Endothelial cell (in vitro differentiated cells): ENCODE measurements around the gene ZSWIM6. TPM values are rescaled to one million over a fixed set of nuclear protein-coding genes. Genes with fewer than 3 reads are reported as not detected.
A peak's percentile ranks its signal among the peaks of the same experiment; 100 is the strongest.

Experiments used
- DNase-seq: peaks from one replicate; pipeline ENCODE4 v3.0.0; 2021; ENCODE audit warnings: low spot score
- H3K27ac Mint-ChIP-seq: one replicate; pipeline ENCODE4 v1.8.0; 2021; ENCODE audit warnings: mixed read lengths, inconsistent platforms; ENCODE audit not compliant: unreplicated experiment
- H3K27me3 Mint-ChIP-seq: one replicate; pipeline ENCODE4 v1.8.0; 2021; ENCODE audit warnings: mild to moderate bottlenecking, moderate library complexity, mixed read lengths, inconsistent platforms; ENCODE audit not compliant: unreplicated experiment
- H3K36me3 Mint-ChIP-seq: one replicate; pipeline ENCODE4 v1.8.0; 2021; ENCODE audit warnings: mild to moderate bottlenecking, low read depth, mixed read lengths, inconsistent platforms; ENCODE audit not compliant: unreplicated experiment
- H3K4me1 Mint-ChIP-seq: one replicate; pipeline ENCODE4 v1.8.0; 2021; ENCODE audit warnings: mild to moderate bottlenecking, mixed read lengths, inconsistent platforms; ENCODE audit not compliant: unreplicated experiment
- H3K4me3 Mint-ChIP-seq: one replicate; pipeline ENCODE4 v1.8.0; 2021; ENCODE audit warnings: mild to moderate bottlenecking, mixed read lengths, inconsistent platforms; ENCODE audit not compliant: unreplicated experiment
- H3K9me3 Mint-ChIP-seq: one replicate; pipeline ENCODE4 v1.8.0; 2021; ENCODE audit warnings: mixed read lengths, inconsistent platforms; ENCODE audit not compliant: unreplicated experiment
- CTCF ChIP-seq: fragments of 200-600 bp; sonication (generic); IDR thresholded peaks from one replicate; pipeline ENCODE4 v1.5.0; 2021; ENCODE audit warnings: antibody characterized with exemption; ENCODE audit not compliant: unreplicated experiment
- total RNA-seq: library from RNA; stranded (reverse); fragmentation: NEBNext Ultra II Directional; extraction: Animal tissue kit (Norgen Biotek cat#: 25700); gene quantifications from one replicate; pipeline ENCODE4 v1.2.1, GENCODE V29; 2021; ENCODE audit not compliant: unreplicated experiment

ZSWIM6 gene
- total RNA-seq, 1 donor from 2014 or later = 77.0 TPM

DNA sequence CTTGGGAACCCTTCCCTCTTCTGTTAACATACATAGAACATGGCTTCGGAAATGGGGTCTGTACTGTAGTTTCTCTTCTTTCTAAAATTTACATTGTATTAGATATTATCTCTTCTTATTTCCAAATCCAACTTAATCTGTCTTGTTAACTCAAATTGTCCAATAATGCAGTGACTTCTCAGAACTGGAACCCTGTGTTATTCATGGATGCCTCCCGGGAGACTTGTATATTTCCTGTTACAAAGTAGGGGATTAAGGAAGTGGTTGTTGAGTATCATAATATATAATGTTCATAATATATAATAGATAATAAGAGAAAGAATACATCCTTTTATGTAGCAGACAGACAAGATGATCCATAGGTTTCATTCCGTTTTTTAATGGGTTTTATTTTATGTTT lies 128.4 kb downstream of the ZSWIM6 start:
- no peak for DNase-seq
- H3K4me3 Mint-ChIP-seq = no peak overlapping the region
- peaks cover 35% of the 10 kb centered on the region for H3K4me1 Mint-ChIP-seq
- no peak for TF ChIP-seq CTCF
- H3K27me3 Mint-ChIP-seq = peaks cover 1% of the 10 kb centered on the region
- no peaks in the 10 kb centered on the region for H3K9me3 Mint-ChIP-seq
- no peaks in the 10 kb centered on the region for H3K36me3 Mint-ChIP-seq
- no peak overlapping the region for H3K27ac Mint-ChIP-seq

- H3K27me3 Mint-ChIP-seq = peaks cover 4% of the 10 kb centered on the region
- H3K36me3 Mint-ChIP-seq = no peaks in the 10 kb centered on the region
- no peak for TF ChIP-seq CTCF
- H3K4me3 Mint-ChIP-seq = no peak overlapping the region
- H3K4me1 Mint-ChIP-seq = peaks cover 33% of the 10 kb centered on the region
- no peak for DNase-seq
- H3K27ac Mint-ChIP-seq = no peak overlapping the region
- no peaks in the 10 kb centered on the region for H3K9me3 Mint-ChIP-seq
Measured at GRCh38 chr5:61461417-61461816, 129.4 kb downstream of the ZSWIM6 start.

GRCh38 chr5:61461926-61462325 lies 129.9 kb downstream of the ZSWIM6 start:
- Mint-ChIP-seq H3K27ac (no peak overlapping the region), H3K27me3 (peaks cover 4% of the 10 kb centered on the region), H3K4me1 (peaks cover 31% of the 10 kb centered on the region), H3K4me3 (no peak overlapping the region), H3K36me3 (no peaks in the 10 kb centered on the region), H3K9me3 (no peaks in the 10 kb centered on the region)
- DNase-seq = no peak
- no peak for TF ChIP-seq CTCF

DNA sequence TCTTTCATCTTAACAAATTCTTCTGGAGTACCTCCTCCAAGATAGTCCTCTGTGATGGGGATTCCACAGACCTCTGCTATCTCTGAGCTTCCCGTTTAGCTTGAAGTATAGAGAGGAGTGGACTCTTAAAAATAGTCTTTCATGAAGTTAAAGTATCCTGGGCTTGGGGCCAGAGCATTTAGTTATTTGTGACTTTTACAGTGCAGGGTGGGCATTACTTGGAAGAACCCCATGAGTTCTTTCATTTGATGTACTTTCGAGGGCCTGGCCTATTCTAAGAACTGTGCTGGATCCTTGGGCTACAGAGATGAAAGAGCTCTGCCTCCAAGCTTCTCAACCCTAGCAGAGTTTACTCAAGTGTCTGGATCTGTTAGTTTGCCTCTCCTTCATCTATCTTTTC lies 131.5 kb downstream of the ZSWIM6 start:
- Mint-ChIP-seq H3K27me3 (peaks cover 4% of the 10 kb centered on the region), H3K36me3 (no peaks in the 10 kb centered on the region), H3K4me1 (peaks cover 34% of the 10 kb centered on the region), H3K27ac (no peak overlapping the region), H3K4me3 (no peak overlapping the region), H3K9me3 (no peaks in the 10 kb centered on the region)
- TF ChIP-seq CTCF = no peak
- no peak for DNase-seq

GRCh38 chr5:61464512-61464911 lies 132.5 kb downstream of the ZSWIM6 start:
- Mint-ChIP-seq H3K4me3 (no peak overlapping the region), H3K4me1 (peaks cover 32% of the 10 kb centered on the region), H3K27me3 (peaks cover 4% of the 10 kb centered on the region), H3K27ac (peak overlapping the region; percentile 68), H3K36me3 (no peaks in the 10 kb centered on the region), H3K9me3 (no peaks in the 10 kb centered on the region)
- DNase-seq = no peak
- TF ChIP-seq CTCF = no peak
